ENCODE data around the gene AGMO. TPM values are rescaled to one million over a fixed set of nuclear protein-coding genes. Genes with fewer than 3 reads are reported as not detected.

Gene AGMO
- total RNA-seq, 3 donors from 2014 or later = 1.4 to 4.3 (median 1.6) TPM

- intact Hi-C loops (cut with DNase I; ENCODE audit: low total_unique reads) = no loop called here
- no peak overlapping the region for H3K4me3 ChIP-seq
- H3K27me3 ChIP-seq = no peaks in the 10 kb centered on the region
- H3K4me1 ChIP-seq = no peaks in the 10 kb centered on the region
- no peak for TF ChIP-seq CTCF (IDR thresholded peaks at IDR 0.05)
- no peak for TF ChIP-seq POLR2A (IDR thresholded peaks at IDR 0.05)
- TF ChIP-seq POLR2AphosphoS5 (IDR thresholded peaks at IDR 0.05) = no peak
- peaks cover 3% of the 10 kb centered on the region for H3K36me3 ChIP-seq
- DNase-seq (ENCODE audit: low spot score in 2 of 2) = no peak
- peaks cover 12 to 19% of the 10 kb centered on the region in 2 donors for H3K9me3 ChIP-seq
- H3K27ac ChIP-seq = no peak overlapping the region
Observed at GRCh38 chr7:15284396-15284795, 277.4 kb downstream of the AGMO start.

- H3K4me1 ChIP-seq = no peaks in the 10 kb centered on the region
- peaks cover 37 to 45% of the 10 kb centered on the region in 2 donors for H3K9me3 ChIP-seq
- no peak overlapping the region for H3K27ac ChIP-seq
- intact Hi-C loops (cut with DNase I; ENCODE audit: low total_unique reads) = no loop called here
- DNase-seq (ENCODE audit: low spot score in 2 of 2) = no peak
- no peaks in the 10 kb centered on the region for H3K27me3 ChIP-seq
- no peaks in the 10 kb centered on the region for H3K36me3 ChIP-seq
- TF ChIP-seq CTCF (IDR thresholded peaks at IDR 0.05) = no peak
- no peak for TF ChIP-seq POLR2AphosphoS5 (IDR thresholded peaks at IDR 0.05)
- no peak for TF ChIP-seq POLR2A (IDR thresholded peaks at IDR 0.05)
- no peak overlapping the region for H3K4me3 ChIP-seq
Observed at GRCh38 chr7:15280078-15280733, 281.6 kb downstream of the AGMO start.

DNA sequence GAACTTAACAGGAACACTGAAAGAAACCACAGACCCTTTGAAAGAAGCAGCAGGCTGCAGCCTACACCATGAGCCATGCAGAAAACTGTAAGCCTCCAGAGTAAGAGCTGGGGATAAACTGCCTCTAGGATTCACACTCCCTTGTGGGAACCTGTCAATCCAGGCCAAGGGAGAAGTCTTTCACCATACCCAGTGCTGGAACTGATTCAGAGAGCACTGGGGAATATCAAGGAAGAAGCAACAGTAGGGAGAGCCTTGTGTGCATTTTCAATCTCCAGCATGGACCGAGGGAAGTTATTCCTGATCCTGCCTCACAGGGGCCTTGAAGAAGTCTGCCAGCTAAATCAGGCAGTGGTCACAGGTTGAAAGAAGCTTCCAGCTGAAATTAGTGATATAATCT, 282.2 kb downstream of the AGMO start:
- Histone ChIP-seq H3K36me3 (no peaks in the 10 kb centered on the region), H3K4me1 (no peaks in the 10 kb centered on the region), H3K9me3 (peaks cover 37 to 45% of the 10 kb centered on the region in 2 donors), H3K27ac (no peak overlapping the region), H3K27me3 (no peaks in the 10 kb centered on the region), H3K4me3 (no peak overlapping the region)
- intact Hi-C loops (cut with DNase I; ENCODE audit: low total_unique reads) = no loop called here
- no peak for DNase-seq (ENCODE audit: low spot score in 2 of 2)
- TF ChIP-seq POLR2A (IDR thresholded peaks at IDR 0.05) (no peak), POLR2AphosphoS5 (IDR thresholded peaks at IDR 0.05) (no peak), CTCF (IDR thresholded peaks at IDR 0.05) (no peak)

GRCh38 chr7:15257689-15258088, 304.1 kb downstream of the AGMO start:
- Histone ChIP-seq H3K4me3 (no peak overlapping the region), H3K27me3 (no peaks in the 10 kb centered on the region), H3K4me1 (no peaks in the 10 kb centered on the region), H3K36me3 (no peaks in the 10 kb centered on the region), H3K9me3 (no peaks in the 10 kb centered on the region), H3K27ac (no peak overlapping the region)
- intact Hi-C loops (cut with DNase I; ENCODE audit: low total_unique reads) = no loop called here
- no peak for DNase-seq (ENCODE audit: low spot score in 2 of 2)
- TF ChIP-seq POLR2A (IDR thresholded peaks at IDR 0.05) (no peak), POLR2AphosphoS5 (IDR thresholded peaks at IDR 0.05) (no peak), CTCF (IDR thresholded peaks at IDR 0.05) (no peak)

- H3K27me3 ChIP-seq = no peaks in the 10 kb centered on the region
- H3K4me1 ChIP-seq = no peaks in the 10 kb centered on the region
- DNase-seq (ENCODE audit: low spot score in 2 of 2) = no peak
- intact Hi-C loops (cut with DNase I; ENCODE audit: low total_unique reads) = no loop called here
- H3K36me3 ChIP-seq = no peaks in the 10 kb centered on the region
- H3K9me3 ChIP-seq = no peaks in the 10 kb centered on the region
- no peak for TF ChIP-seq POLR2AphosphoS5 (IDR thresholded peaks at IDR 0.05)
- TF ChIP-seq POLR2A (IDR thresholded peaks at IDR 0.05) = no peak
- no peak for TF ChIP-seq CTCF (IDR thresholded peaks at IDR 0.05)
- no peak overlapping the region for H3K4me3 ChIP-seq
- no peak overlapping the region for H3K27ac ChIP-seq
Observed at GRCh38 chr7:15252181-15252580, 309.6 kb downstream of the AGMO start.

All from breast epithelium (tissue), 4 donors.